GM06990 (cell line): ENCODE results near the gene LMNA.

Experiments used
- DNase-seq: peaks from one replicate; pipeline ENCODE4 v3.0.0-alpha.2; 2011; ENCODE audit not compliant: insufficient read length; ENCODE audit errors: extremely low read depth
- H3K27me3 ChIP-seq: replicated peaks from 2 replicates; pipeline ENCODE4 v1.6.0; 2011; ENCODE audit warnings: low read length; ENCODE audit not compliant: control insufficient read depth, insufficient read depth
- H3K36me3 ChIP-seq: 2 replicates; pipeline ENCODE4 v1.5.1; 2011; ENCODE audit warnings: low read length; ENCODE audit not compliant: control insufficient read depth, insufficient read depth
- H3K4me3 ChIP-seq: replicated peaks from 2 replicates; pipeline ENCODE4 v1.5.1; 2011; ENCODE audit warnings: low read depth, mild to moderate bottlenecking, control low read depth, low read length
- CTCF ChIP-seq: IDR thresholded peaks from 2 replicates; pipeline ENCODE4 v1.5.1; 2011; ENCODE audit warnings: low read length, control low read depth, mild to moderate bottlenecking, inconsistent platforms; ENCODE audit not compliant: insufficient read depth, poor library complexity, severe bottlenecking

Gene LMNA

GRCh38 chr1:156091610-156092009, 22.9 kb upstream of the LMNA start:
- no peak for DNase-seq
- no peak for TF ChIP-seq CTCF
- no peak overlapping the region for H3K4me3 ChIP-seq
- H3K36me3 ChIP-seq = no peaks in the 10 kb centered on the region
- H3K27me3 ChIP-seq = no peaks in the 10 kb centered on the region

GRCh38 chr1:156095906-156096508, 18.5 kb upstream of the LMNA start:
- no peak for TF ChIP-seq CTCF
- no peak for DNase-seq
- H3K27me3 ChIP-seq = no peaks in the 10 kb centered on the region
- no peaks in the 10 kb centered on the region for H3K36me3 ChIP-seq
- H3K4me3 ChIP-seq = no peak overlapping the region

- peak; percentile 98 for TF ChIP-seq CTCF
- H3K27me3 ChIP-seq = no peaks in the 10 kb centered on the region
- no peaks in the 10 kb centered on the region for H3K36me3 ChIP-seq
- peak; percentile 87 for DNase-seq
- H3K4me3 ChIP-seq = no peak overlapping the region
Measured at GRCh38 chr1:156096640-156097391, 17.7 kb upstream of the LMNA start.

GRCh38 chr1:156097499-156098178, 16.9 kb upstream of the LMNA start:
- Histone ChIP-seq H3K4me3 (no peak overlapping the region), H3K36me3 (no peaks in the 10 kb centered on the region), H3K27me3 (no peaks in the 10 kb centered on the region)
- TF ChIP-seq CTCF = no peak
- DNase-seq = peak; percentile 54

- Histone ChIP-seq H3K27me3 (no peaks in the 10 kb centered on the region), H3K36me3 (no peaks in the 10 kb centered on the region), H3K4me3 (no peak overlapping the region)
- TF ChIP-seq CTCF = no peak
- DNase-seq = no peak
Measured at GRCh38 chr1:156098784-156099183, 15.7 kb upstream of the LMNA start.
